Panc1 (cell line): ENCODE measurements around the gene SH3TC1. TPM values are rescaled to one million over a fixed set of nuclear protein-coding genes. Genes with fewer than 3 reads are reported as not detected.

Experiments used
- ATAC-seq: fragments of 200-7000 bp; cut with Tn5 transposase; 2 replicates; pipeline ENCODE4 v1.9.1; 2020; ENCODE audit warnings: mild to moderate bottlenecking, moderate library complexity
- BruUV-seq: library from RNA; stranded (reverse); fragments of 400-500 nt; replicated peaks from 2 replicates; lab custom pipeline; 2021; lab: Mats Ljungman, UMichigan
- CTCF ChIA-PET: fragments of 300-600 bp; sonication (Branson Sonifier 250); formaldehyde crosslinking; loops from one replicate; lab custom pipeline; 2022; ENCODE audit warnings: antibody characterized with exemption; lab: Charles Lee
- POLR2A ChIA-PET: fragments of 300-600 bp; sonication (Branson Sonifier 250); formaldehyde crosslinking; loops from one replicate; lab custom pipeline; 2022; ENCODE audit warnings: antibody characterized with exemption; lab: Charles Lee
- DNase-seq: peaks from one replicate; pipeline ENCODE4 v3.0.0-alpha.2; 2010; ENCODE audit warnings: low read depth, low spot score
- H3K27ac ChIP-seq: 2 replicates; pipeline ENCODE4 v1.5.1; 2011; ENCODE audit warnings: mild to moderate bottlenecking, low read length, inconsistent platforms
- H3K27me3 ChIP-seq: fragments of 200-500 bp; sonication (Bioruptor generic); 2 replicates; pipeline ENCODE4 v1.6.0; 2014; ENCODE audit warnings: low read length, inconsistent platforms; ENCODE audit not compliant: control insufficient read depth, insufficient read depth
- H3K36me3 ChIP-seq: fragments of 200-500 bp; sonication (Bioruptor generic); 2 replicates; pipeline ENCODE4 v1.5.1; 2014; ENCODE audit warnings: inconsistent platforms, mild to moderate bottlenecking, low read length, moderate library complexity; ENCODE audit not compliant: control insufficient read depth, insufficient read depth
- H3K4me1 ChIP-seq: 2 replicates; pipeline ENCODE4 v1.5.1; 2011; ENCODE audit warnings: inconsistent platforms, mild to moderate bottlenecking, low read length, moderate library complexity; ENCODE audit not compliant: control insufficient read depth, insufficient read depth
- H3K4me3 ChIP-seq, 2 experiments: 2 replicates each; pipeline ENCODE4 v1.5.1; 2011 to 2012; ENCODE audit warnings: low read depth in 2 of 2, low read length in 2 of 2, mild to moderate bottlenecking in 2 of 2, inconsistent platforms in 1 of 2, moderate library complexity in 1 of 2
- H3K9me3 ChIP-seq: fragments of 200-500 bp; sonication (Bioruptor generic); 2 replicates; pipeline ENCODE4 v1.5.1; 2014; ENCODE audit warnings: low read depth, mild to moderate bottlenecking, inconsistent platforms, low read length, moderate library complexity; ENCODE audit not compliant: control insufficient read depth, insufficient read depth
- POLR2AphosphoS5 ChIP-seq: IDR thresholded peaks from 2 replicates; pipeline ENCODE4 v1.6.1; 2012; ENCODE audit warnings: mild to moderate bottlenecking, low read depth, low read length, moderate library complexity
- SIN3A ChIP-seq: IDR thresholded peaks from 2 replicates; pipeline ENCODE4 v1.6.1; 2012; ENCODE audit warnings: low read depth, mild to moderate bottlenecking, low read length, moderate library complexity, borderline replicate concordance; ENCODE audit not compliant: insufficient read depth
- TCF7L2 ChIP-seq: IDR thresholded peaks from 2 replicates; pipeline ENCODE4 v1.6.1; 2011; ENCODE audit warnings: mild to moderate bottlenecking, low read depth, low read length, inconsistent platforms
- in situ Hi-C: cut with HindIII; loops from 2 replicates; pipeline ENCODE4 v1.10.0; 2016; ENCODE audit warnings: low sequenced_read_pairs, low pct_unique_long_range_greater_than_20kb
- intact Hi-C: fragments of 100-400 bp; cut with micrococcal nuclease; formaldehyde crosslinking; loops from one replicate; pipeline ENCODE4 v1.10.0; 2022; ENCODE audit not compliant: unreplicated experiment
- total RNA-seq: library from RNA; stranded (reverse); gene quantifications from one replicate; pipeline ENCODE4 v1.2.1, GENCODE V29; 2021; ENCODE audit not compliant: unreplicated experiment
- TF ChIP-seq, protein P1 (sequence below), 2 experiments: IDR thresholded peaks; 2 replicates each; pipeline ENCODE4 v1.6.1; 2011 to 2012; ENCODE audit warnings: low read depth in 2 of 2, control low read depth in 1 of 2, low read length in 1 of 2, mild to moderate bottlenecking in 1 of 2, moderate library complexity in 1 of 2; ENCODE audit not compliant: insufficient read depth in 1 of 2
- TF ChIP-seq, protein P2 (sequence below): fragments of 450-650 bp; IDR thresholded peaks from 2 replicates; pipeline ENCODE4 v1.5.1; 2017; ENCODE audit warnings: mild to moderate bottlenecking

Gene SH3TC1
- total RNA-seq, 1 experiment from 2014 or later, result 4.5 TPM

DNA sequence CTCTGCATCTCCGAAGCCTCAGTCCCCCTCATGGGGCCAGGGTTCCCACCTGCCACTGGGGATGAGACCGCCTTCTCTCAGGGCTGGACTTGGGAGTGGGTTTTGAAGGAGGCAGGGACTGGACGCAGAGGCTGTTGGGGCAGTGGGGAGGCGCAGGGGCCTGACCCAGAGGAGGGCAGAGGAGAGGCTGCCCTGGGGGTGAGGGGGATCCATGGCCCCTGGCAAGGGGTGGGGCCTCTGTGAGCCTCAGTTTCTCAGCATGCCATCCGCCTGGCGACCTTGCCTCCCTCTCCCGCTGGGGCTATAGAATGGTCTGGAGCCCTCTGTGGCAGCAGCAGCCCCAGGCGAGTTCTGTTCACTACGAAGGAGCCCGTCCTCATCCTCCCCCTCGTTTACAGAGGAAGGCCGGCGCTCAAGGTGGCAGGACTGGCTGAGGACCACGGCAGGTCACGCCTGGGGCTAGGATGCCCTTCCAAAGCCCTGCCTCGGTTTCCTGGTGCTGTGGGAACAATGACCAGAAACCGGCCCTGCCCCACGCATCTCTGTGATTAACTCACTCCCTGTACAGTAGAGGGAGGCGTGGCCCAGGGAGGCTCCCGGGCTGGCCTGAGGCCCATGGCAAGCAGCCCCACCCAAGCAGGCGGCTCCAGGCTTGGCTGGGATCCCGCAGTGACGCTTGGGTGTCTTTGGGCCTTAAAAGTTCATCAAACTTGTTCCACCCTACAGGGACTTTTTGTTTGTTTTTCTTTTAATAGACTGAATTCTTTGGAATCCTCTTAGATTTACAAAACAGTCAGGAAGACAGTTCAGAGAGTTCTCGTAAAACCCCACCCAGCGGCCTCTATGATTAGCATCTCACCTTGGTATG, 16.0 kb upstream of the SH3TC1 start:
- Histone ChIP-seq H3K9me3 (no peaks in the 10 kb centered on the region), H3K4me1 (peaks cover 8% of the 10 kb centered on the region), H3K27ac (no peak overlapping the region), H3K27me3 (no peaks in the 10 kb centered on the region), H3K4me3 (no peak overlapping the region), H3K36me3 (no peaks in the 10 kb centered on the region)
- in situ Hi-C loops (no loop called here), intact Hi-C loops (no loop called here)
- TF ChIP-seq POLR2AphosphoS5 (no peak), SIN3A (no peak)
- TF ChIP-seq, protein P1, sequence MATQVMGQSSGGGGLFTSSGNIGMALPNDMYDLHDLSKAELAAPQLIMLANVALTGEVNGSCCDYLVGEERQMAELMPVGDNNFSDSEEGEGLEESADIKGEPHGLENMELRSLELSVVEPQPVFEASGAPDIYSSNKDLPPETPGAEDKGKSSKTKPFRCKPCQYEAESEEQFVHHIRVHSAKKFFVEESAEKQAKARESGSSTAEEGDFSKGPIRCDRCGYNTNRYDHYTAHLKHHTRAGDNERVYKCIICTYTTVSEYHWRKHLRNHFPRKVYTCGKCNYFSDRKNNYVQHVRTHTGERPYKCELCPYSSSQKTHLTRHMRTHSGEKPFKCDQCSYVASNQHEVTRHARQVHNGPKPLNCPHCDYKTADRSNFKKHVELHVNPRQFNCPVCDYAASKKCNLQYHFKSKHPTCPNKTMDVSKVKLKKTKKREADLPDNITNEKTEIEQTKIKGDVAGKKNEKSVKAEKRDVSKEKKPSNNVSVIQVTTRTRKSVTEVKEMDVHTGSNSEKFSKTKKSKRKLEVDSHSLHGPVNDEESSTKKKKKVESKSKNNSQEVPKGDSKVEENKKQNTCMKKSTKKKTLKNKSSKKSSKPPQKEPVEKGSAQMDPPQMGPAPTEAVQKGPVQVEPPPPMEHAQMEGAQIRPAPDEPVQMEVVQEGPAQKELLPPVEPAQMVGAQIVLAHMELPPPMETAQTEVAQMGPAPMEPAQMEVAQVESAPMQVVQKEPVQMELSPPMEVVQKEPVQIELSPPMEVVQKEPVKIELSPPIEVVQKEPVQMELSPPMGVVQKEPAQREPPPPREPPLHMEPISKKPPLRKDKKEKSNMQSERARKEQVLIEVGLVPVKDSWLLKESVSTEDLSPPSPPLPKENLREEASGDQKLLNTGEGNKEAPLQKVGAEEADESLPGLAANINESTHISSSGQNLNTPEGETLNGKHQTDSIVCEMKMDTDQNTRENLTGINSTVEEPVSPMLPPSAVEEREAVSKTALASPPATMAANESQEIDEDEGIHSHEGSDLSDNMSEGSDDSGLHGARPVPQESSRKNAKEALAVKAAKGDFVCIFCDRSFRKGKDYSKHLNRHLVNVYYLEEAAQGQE (IDR thresholded peaks at IDR 0.05; ENCODE audit: insufficient read depth in 1 of 2, low read depth in 2 of 2, low read length in 1 of 2), result no peak
- TF ChIP-seq, protein P2, sequence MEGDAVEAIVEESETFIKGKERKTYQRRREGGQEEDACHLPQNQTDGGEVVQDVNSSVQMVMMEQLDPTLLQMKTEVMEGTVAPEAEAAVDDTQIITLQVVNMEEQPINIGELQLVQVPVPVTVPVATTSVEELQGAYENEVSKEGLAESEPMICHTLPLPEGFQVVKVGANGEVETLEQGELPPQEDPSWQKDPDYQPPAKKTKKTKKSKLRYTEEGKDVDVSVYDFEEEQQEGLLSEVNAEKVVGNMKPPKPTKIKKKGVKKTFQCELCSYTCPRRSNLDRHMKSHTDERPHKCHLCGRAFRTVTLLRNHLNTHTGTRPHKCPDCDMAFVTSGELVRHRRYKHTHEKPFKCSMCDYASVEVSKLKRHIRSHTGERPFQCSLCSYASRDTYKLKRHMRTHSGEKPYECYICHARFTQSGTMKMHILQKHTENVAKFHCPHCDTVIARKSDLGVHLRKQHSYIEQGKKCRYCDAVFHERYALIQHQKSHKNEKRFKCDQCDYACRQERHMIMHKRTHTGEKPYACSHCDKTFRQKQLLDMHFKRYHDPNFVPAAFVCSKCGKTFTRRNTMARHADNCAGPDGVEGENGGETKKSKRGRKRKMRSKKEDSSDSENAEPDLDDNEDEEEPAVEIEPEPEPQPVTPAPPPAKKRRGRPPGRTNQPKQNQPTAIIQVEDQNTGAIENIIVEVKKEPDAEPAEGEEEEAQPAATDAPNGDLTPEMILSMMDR, result no peak
- ATAC-seq (peak; percentile 43), DNase-seq (no peak)
- BruUV-seq, result no TSS peak
- ChIA-PET POLR2A (no interaction called here), CTCF (no interaction called here)

DNA sequence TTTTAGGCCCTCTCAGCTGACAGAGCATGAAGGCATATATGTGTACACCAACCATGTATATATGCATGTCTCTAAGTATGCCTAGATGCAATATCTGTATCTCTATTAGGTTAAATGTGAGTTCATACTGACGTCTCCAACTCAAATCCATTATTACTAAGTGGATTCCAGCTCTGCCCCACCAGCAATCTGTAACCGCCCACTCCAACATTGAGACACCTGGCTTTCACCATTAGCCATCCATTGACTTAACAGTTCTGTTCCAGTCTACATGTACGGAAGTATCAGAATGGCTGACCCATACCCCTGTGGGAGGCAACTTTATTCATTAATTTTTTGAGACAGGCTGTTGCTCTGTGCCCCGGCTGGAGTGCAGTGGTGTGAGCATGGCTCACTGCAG, 15.0 kb upstream of the SH3TC1 start:
- no peak overlapping the region for H3K4me3 ChIP-seq
- ChIA-PET POLR2A (no interaction called here), CTCF (no interaction called here)
- DNase-seq (no peak), ATAC-seq (no peak)
- no TSS peak for BruUV-seq
- intact Hi-C loops (no loop called here), in situ Hi-C loops (no loop called here)
- no peaks in the 10 kb centered on the region for H3K36me3 ChIP-seq
- no peaks in the 10 kb centered on the region for H3K9me3 ChIP-seq
- no peaks in the 10 kb centered on the region for H3K27me3 ChIP-seq
- H3K4me1 ChIP-seq, result peaks cover 8% of the 10 kb centered on the region
- TF ChIP-seq, protein P2, result no peak
- TF ChIP-seq POLR2AphosphoS5 (no peak), TCF7L2 (no peak)
- no peak overlapping the region for H3K27ac ChIP-seq
